Dedifferentiated amniotic fluid mesenchymal stem cell (primary cell): ENCODE measurements around the gene CYTIP.
"Not testable (repeated sequence)": the region's sequence is repeated elsewhere in the genome, so short reads cannot be mapped to it uniquely, and the experiment has no call there.

ENCODE experiments used
- DNase-seq: peaks from one replicate; pipeline ENCODE4 v3.0.0-alpha.2; 2016; ENCODE audit errors: extremely low spot score

Gene CYTIP

DNA sequence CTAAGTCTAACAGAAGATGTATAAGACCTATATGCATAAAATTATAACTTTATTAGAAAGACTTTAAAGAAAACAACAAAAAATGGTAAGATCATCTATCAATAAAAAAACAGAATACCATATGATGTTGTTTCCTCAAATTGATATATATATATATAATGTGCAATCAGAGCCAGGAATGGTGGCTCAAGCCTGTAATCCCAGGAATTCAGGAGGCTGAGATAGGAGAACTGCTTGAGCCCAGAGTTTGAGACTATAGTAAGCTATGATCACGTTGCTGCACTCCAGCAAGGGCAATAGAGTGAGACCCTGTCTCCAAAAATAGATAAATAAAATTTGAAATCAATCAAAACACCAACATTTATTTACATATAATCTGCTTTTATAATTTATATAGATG lies 19.5 kb downstream of the CYTIP start:
- no peak for DNase-seq

DNA sequence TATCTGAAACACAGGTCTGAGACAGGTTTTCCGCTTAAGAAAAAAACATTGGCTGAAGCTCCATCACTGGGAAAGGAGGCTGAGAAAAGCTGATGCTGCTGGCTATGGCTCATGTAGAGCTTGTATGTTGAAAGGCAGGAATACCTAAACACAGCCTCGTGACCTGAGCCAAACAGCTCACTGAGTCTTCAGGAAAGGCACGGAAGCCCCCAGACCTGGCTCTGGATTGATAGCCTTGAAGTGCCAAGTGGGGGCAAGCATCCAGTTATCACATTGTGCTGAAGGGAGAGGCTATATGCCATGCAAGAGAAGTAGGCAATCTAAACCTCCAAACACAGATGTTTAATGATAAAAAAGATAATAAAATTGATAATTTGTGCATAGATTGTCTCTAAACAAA lies 21.9 kb downstream of the CYTIP start:
- DNase-seq: no peak

DNA sequence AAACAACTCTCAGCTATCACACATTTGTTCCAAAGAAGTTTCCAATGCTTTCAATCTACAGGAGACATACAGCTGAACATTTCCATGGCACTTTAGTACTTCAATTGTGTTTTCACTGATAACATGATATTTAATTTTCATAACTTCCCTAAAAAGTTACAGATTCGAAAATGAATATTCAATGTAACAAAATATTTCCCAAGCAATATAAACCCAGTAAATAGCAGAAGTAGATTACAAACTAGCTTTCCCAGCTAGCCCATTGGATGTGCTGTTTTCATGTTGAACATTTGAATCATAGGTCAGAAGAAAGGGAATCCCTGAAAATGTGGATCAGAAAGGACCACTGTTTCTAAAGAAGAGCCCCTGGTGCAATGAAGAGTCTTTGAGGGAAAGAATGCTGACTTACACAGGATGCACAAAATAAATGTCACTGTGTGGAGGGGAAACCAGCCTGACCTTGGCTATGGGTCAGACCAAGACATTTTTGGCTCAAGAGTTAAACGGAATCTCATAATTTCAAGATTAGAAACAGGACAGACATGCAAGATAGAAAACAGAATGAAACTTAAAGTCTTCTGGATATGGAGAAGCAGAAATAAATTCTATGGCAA lies 22.5 kb downstream of the CYTIP start:
- DNase-seq: no peak

DNA sequence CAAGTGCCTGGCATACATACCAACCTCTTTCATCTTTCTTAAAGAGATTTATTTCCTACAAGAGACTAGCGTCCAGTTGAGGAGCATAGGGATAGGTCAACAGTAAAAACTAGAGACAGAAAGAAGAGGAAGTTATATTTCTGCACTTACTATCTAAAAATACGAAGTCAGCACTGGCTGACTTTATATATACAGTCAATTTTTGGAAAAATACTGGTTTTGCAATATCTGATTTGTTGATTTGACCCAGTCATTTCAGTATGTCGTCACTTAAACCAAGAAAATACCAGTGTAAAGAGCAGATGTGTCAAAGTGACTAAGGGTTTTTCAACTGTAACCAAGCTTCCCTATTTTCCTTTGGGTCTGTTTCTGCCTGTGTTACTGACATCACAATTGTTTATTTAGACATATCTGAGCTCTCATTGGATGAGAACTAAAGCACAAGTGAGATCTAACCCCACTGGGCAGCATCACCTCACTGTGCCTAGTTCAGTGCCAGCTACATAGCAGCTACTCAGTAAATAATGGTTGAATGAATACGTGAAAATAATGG lies 23.0 kb downstream of the CYTIP start:
- peak; percentile 50 for DNase-seq

DNA sequence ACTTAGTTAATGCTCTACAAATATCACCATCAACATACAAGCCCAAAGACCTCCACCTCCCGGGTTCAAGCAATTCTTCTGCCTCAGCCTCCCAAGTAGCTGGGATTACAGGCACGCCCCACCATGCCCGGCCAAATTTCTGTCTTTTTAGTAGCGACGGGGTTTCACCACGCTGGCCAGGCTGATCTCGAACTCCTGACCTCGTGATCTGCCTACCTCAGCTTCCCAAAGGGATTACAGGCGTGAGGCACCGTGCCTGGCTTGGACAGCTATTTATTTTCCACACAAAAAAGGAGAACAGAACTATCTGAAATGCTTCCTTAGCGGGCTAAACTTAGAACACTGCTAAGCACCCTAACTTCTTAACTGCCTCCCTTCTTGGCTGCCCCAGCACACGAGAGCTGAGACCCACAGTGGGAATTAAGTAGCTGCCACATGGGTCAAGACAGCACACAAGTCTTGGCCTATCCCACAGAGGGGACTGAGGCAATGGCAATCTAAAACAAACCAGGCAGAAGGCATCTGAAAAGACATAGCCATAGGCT lies 24.8 kb downstream of the CYTIP start:
- DNase-seq: no peak

DNA sequence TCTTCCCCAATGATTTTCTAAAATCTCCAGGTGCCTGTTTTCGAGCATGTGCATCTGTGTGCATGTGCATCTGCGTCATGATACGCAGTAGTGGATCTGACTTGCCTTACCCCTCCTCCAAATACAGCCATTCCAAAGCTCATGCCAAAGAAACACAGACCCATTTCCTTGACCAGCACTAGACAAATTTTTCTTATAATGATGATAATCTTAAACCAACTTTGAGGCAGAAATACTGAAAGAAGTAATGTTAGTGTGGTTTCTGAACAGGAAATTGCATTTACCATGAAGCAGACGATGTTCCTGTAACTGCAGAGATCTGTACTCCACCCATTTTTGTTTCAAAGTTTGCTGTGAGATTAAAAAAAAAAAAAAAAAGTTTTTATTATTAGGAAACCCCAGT lies 25.6 kb downstream of the CYTIP start:
- no peak for DNase-seq

DNA sequence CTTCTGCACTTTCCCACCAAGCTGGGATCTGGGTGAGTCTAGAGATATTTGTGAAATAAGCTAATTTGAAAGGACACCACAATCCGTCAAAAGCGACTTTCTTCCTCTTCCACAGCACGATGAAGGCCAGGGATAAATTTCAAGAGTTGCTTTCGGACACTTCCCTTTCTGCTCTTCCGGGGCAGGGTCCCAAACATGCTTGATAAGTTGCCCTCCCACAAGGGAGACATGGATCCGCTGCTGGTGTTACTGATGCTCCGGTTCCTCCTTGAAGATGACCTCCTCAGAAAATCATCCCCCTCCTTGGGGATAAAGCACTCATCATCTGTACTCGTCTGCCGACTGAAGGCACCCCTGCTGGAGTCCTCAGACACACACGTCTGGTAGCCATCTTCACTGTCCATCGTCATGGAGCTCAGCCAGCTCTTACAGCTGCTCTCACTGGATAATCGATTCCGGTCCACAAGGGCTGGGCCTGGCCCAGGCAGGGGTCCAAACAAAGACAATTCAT lies 28.2 kb downstream of the CYTIP start:
- DNase-seq: no peak

DNA sequence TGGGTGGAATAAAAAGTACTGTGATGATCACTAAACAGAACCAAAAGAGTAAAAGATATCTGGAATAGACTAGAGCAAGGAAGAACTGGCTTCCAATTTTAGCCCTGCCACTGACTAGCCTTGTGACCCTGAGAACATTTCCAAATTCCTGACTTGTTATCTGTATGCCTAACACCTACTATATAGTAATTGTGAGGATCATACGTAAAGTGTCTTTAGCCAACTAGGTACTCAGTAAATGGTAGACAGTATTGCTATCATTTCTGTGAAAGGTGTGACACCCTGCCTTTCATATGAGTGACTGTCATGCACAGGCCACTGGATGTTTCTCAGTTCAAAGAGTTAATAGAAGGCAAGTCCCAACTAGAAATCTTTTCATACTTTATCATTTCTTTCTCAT lies 29.8 kb downstream of the CYTIP start:
- DNase-seq: no peak

DNA sequence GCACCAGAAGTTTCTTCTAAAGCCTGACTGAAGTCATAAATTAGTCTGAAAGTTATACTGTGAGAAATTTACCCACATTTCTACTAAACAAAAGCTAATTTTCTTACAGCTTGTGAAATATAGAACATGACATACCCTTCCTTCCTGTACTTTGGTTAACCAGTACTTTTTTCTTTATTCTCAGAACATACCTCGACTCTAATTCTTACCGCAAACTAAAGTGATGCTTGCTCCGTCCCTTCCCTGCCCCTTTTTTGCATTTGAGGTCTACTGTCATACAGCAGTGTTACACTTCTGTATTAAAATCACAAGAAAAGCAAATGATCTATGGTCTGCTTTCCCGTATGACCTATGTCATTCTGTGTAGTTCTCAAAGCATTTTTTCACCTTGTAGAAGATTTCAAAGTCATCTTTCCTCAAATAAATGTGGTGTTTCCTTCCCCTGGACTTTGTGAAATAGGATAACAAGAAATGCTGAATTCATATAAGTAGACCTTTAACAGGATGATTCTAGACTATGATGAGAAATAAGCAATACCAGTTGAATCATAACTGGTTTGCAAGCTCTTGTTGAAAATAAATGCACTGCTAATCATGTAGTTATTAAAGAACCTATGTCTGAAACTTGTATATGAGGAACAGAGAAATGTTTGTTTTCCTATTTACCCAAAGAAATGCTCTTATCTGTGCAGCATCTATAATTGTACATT lies 30.4 kb downstream of the CYTIP start:
- no peak for DNase-seq

DNA sequence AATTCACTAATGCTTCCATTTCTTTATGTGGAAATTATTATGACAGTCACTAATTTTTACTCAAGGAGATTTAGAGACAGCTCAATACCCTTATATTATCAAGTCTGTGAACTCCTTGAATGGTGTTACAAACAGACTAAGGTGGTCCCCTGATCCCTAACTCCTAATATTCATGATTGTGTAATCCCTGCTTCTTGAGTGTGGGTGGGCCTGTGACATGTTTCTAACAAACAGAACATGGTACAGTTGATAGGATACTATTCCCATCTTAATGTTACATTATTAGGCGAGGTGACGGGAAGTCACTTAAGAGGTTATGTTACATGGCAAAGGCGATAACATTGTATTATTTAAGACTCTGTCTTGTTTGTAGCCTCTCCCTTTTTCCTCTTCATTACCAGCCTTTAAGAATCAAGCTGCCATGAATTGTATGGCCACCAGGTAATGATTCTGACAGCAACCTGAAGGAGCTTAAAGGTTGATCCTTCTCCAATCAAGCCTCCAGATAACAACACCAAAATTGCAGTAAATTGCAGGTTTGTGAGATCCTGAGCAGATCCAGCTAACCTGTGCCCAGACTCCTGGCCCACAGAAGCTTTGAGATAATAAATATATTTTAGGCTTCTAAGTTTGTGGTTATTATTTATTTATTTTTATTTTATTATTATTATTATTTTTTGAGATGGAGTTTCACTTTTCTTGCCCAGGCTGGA lies 32.1 kb downstream of the CYTIP start:
- DNase-seq: no peak

DNA sequence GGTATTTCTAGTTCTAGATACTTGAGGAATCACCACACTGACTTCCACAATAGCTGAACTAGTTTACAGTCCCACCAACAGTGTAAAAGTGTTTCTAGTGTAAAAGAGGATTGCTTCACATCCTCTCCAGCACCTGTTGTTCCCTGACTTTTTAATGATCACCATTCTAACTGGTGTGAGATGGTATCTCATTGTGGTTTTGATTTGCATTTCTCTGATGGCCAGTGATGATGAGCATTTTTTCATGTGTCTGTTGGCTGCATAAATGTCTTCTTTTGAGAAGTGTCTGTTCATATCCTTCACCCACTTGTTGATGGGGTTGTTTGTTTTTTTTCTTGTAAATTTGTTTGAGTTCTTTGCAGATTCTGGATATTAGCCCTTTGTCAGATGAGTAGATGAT lies 38.5 kb downstream of the CYTIP start:
- not testable (repeated sequence) for DNase-seq

DNA sequence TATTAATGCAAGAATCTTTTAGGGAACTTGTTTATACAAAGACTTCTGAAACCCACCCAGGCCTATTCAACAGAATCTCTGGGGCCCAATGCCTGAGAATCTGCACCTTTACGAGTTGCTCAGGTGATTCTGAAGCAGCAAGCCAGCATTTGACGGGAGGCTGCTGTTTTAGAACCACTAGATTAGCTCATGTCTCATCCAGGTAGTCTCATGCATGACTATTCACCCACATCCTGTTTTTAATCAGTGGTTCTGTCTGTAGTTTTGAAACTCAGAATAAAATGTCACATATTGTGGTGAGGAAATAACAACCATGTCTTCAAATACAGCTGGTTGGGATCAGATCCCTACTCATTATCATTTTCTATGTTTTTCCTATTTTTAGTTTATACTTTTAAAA lies 39.5 kb downstream of the CYTIP start:
- no peak for DNase-seq

DNA sequence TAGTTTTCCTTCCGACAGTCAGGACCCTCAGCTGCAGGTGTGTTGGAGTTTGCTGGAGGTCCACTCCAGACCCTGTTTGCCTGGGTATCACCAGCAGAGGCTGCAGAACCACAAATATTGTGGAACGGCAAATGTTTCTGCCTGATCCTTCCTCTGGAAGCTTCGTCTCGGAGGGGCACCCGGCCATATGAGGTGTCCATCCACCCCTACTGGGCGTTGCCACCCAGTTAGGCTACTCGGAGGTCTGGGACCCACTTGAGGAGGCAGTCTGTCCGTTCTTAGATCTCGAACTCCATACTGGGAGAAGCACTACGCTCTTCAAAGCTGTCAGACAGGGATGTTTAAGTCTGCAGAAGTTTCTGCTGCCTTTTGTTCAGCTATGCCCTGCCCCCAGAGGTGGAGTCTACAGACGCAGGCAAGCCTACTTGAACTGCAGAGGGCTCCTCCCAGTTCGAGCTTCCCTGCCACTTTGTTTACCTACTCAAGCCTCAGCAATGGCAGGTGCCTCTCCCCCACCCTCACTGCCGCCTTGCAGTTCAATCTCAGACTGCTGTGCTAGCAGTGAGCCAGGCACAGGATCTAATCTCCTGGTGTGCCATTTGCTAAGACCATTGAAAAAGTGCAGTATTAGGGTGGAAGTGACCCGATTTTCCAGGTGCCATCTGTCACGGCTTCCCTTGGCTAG lies 40.9 kb downstream of the CYTIP start:
- not testable (repeated sequence) for DNase-seq

DNA sequence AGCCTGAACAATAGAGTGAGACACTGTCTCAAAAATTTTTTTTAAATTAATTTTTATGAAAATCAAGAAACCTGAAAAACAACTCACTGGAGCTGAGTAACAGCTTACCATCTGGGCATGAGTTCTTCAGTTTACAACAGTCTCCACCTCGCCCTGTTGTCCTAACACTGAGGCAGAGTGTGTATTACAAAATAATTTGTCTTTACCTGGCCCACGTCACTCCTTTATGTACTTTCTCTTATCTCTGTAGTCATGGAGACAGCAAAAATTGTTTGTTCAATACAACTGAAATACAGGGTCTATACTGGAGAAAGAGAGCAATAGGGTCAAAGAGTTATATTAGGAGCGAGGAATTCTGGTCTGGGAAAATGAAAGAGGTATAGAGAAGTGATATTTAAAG lies 48.1 kb downstream of the CYTIP start:
- no peak for DNase-seq

DNA sequence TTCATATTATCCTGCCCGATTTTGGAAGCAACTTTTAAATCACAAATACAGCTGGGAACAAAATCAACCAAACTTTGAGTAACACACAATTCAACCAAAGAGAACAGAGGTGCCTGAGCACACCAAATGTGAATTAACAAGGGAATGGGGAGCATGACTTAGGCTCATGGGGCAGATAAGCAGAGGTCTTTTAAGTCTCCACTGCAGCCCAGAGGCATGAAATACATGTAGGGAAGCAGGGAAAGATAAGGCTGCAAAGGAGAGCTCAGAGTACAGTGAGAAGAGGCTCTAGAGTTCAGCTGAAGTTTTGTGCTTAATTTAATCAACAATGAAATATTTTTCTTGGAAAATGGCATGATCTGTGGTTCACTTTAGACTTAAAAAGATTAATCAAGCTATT lies 49.0 kb downstream of the CYTIP start:
- no peak for DNase-seq

DNA sequence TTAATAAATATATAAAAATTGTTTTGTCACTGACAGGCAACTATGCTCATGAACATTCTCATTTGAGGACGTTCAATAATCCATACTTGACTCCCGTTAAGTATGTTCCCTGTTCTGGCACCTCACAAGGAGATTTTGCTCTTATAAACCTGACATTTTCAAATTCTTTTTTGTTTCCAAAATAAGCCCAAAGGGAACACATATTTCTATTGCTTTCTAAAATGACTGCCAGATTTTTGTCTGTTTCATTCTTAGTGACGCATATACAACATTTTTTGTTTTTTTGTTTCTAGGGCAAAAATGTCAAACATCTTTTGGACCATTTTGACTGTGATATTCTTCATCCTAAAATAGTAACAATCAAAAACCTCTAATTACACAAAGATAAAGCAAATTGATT lies 50.5 kb downstream of the CYTIP start:
- DNase-seq: no peak

DNA sequence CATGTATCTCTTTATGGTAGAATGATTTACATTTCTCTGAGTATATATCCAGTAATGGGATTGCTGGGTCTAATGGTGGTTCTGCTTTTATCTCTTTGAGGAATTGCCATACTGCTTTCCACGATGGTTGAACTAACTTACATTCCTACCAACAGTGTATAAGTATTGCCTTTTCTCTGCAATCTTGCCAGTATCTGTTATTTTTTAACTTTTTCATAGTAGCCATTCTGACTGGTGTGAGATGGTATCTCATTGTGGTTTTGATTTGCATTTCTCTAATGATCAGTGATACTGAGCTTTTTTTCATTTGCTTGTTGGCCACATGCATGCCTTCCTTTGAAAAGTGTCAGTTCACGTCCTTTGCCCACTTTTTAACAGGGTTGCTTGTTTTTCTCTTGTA lies 55.1 kb downstream of the CYTIP start:
- no peak for DNase-seq

DNA sequence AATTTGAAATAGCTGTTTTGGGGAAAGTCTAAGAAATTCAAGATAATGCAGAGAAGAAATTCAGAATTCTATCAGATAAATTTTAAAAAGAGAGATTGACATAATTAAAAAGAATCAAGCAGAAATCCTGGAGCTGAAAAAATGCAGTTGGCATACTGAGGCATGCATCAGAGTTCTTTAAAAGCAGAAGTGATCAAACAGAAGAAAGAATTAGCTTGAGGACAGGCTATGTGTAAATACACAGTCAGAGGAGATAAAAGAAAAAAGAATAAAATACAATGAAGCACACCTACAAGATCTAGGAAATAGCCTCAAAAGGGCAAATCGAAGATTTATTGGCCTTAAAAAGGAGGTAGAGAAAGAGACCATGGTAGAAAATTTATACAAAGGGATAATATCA lies 57.1 kb downstream of the CYTIP start:
- no peak for DNase-seq

DNA sequence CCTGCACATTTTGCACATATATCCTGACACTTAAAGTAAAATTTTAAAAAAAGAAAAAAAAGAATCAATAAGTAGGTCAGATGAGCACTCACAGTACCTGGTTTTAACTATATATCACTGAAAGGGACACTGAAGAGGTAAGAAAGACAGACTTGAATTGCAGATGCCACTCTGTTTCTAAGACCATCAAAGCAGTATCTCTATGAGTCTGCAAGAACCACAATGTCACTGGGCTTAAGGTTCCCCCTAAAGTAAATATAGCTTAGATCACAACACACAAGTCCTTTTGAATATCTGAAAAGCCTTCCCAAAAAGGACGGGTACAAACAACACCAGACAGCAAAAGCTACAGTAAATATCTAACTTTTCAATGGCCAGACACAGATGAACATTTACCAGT lies 57.6 kb downstream of the CYTIP start:
- DNase-seq: no peak

DNA sequence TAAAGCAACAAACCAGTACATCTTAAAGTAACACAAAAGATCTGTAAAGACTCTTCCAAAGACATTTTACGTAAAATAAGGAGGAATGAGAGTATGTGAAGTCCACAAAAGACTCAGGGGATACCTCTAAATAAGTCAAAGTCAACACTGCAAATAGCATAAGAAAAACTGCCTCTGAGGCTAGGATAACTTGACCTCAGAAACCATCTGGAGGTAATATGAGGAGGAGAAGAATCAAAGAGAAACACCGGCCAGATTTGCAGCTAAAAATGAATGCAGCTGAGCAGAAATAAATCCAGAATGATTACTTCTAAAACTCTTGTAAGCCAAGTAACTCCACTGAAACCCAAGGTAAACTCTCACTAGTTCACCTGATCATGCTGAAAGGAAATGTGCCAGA lies 66.0 kb downstream of the CYTIP start:
- DNase-seq: no peak

DNA sequence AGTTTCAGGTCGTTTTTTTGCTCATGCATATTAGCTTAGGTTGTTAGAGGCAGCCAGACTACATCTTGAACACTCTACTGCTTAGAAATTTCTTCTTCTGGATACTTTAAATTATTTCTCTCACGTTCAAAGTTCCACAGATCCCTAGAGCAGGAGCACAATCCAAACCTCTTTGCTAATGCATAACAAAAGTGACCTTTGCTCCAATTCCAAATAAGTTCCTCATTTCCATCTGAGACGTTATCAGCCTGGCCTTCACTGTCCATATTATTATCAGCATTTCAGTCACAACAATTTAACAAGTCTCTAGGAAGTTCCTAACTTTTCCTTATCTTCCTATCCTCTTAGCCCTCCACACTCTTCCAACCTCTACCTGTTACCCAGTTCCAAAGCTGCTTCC lies 67.8 kb downstream of the CYTIP start:
- no peak for DNase-seq

DNA sequence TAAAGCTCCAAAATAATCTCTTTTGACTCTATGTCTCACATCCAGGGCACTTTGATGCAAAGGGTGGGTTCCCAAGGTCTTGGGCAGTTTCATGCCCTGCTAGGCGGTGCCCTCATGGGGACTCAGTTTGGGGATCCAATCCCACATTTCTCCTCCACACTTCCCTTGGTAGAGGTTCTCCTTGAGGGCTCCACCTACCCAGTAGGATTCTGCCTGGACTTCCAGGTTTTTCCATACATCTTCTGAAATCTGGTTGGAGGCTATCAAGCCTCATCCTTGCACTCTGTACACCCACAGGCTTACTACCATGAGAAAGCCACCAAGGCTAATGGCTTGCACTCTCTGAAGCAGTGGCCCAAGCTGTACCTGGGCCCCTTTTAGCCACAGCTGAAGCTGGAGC lies 68.5 kb downstream of the CYTIP start:
- DNase-seq: no peak
